SK-MEL-5 (cell line): ENCODE results near the gene CENPX. TPM values are rescaled to one million over a fixed set of nuclear protein-coding genes. Genes with fewer than 3 reads are reported as not detected.

Experiments
- DNase-seq: peaks from one replicate; pipeline ENCODE4 v3.0.0-alpha.2; 2016; ENCODE audit warnings: low read depth, low spot score
- in situ Hi-C: cut with HindIII; loops from 2 replicates; pipeline ENCODE4 v1.10.0; 2016; ENCODE audit warnings: low sequenced_read_pairs, high pct_unique_total_duplicates, low pct_unique_long_range_greater_than_20kb
- total RNA-seq: library from RNA; depleted of rRNA; stranded (reverse); fragments of >200 nt; shearing (Covaris generic); gene quantifications from 2 replicates; pipeline ENCODE4 v1.2.3, GENCODE V29; 2014

The CENPX gene
- total RNA-seq, 1 experiment from 2014 or later = 130 TPM

GRCh38 chr17:81998691-81999438 is 23.8 kb downstream of the CENPX start:
- in situ Hi-C loops = no loop called here

GRCh38 chr17:81998212-81998611 is 24.5 kb downstream of the CENPX start:
- in situ Hi-C loops = no loop called here
- DNase-seq = no peak

More at GRCh38 chr17:81998691-81999438, 23.8 kb downstream of the CENPX start:
- DNase-seq = no peak

GRCh38 chr17:81996757-81997441 is 25.8 kb downstream of the CENPX start:
- no peak for DNase-seq
- in situ Hi-C loops = no loop called here

GRCh38 chr17:81996232-81996756 is 26.4 kb downstream of the CENPX start:
- DNase-seq = no peak
- in situ Hi-C loops = no loop called here

GRCh38 chr17:81995463-81996231 is 27.0 kb downstream of the CENPX start:
- in situ Hi-C loops = no loop called here
- no peak for DNase-seq

GRCh38 chr17:81994593-81995462 is 27.9 kb downstream of the CENPX start:
- no peak for DNase-seq
- in situ Hi-C loops = no loop called here

- DNase-seq = no peak
- in situ Hi-C loops = no loop called here
These were observed 28.7 kb downstream of the CENPX start for GRCh38 chr17:81993729-81994592.

- in situ Hi-C loops = no loop called here
- DNase-seq = no peak
These were observed 30.2 kb downstream of the CENPX start for GRCh38 chr17:81992306-81993102.

- in situ Hi-C loops = no loop called here
- no peak for DNase-seq
These were observed 30.9 kb downstream of the CENPX start for GRCh38 chr17:81991684-81992305.

GRCh38 chr17:81990836-81991683 is 31.6 kb downstream of the CENPX start:
- DNase-seq = no peak
- in situ Hi-C loops = no loop called here

- DNase-seq = no peak
- in situ Hi-C loops = no loop called here
These were observed 35.4 kb downstream of the CENPX start for GRCh38 chr17:81987161-81987770.

- in situ Hi-C loops = no loop called here
- DNase-seq = no peak
These were observed 36.1 kb downstream of the CENPX start for GRCh38 chr17:81986606-81987005.

GRCh38 chr17:81984773-81985410 is 37.8 kb downstream of the CENPX start:
- in situ Hi-C loops = no loop called here
- DNase-seq = no peak
